EH (cell line): ENCODE data around the gene ZG16B.

Experiments used
- DNase-seq: peaks from one replicate; pipeline ENCODE4 v3.0.0-alpha.2; 2015; ENCODE audit warnings: low read depth

The ZG16B gene

GRCh38 chr16:2845116-2845515, 15.0 kb downstream of the ZG16B start:
- DNase-seq = no peak

GRCh38 chr16:2846511-2847310, 16.6 kb downstream of the ZG16B start:
- DNase-seq = peak; percentile 30

- DNase-seq = no peak
These were observed 19.0 kb downstream of the ZG16B start for GRCh38 chr16:2848933-2849725.

- DNase-seq = no peak
These were observed 22.1 kb downstream of the ZG16B start for GRCh38 chr16:2852003-2852730.

GRCh38 chr16:2852731-2853507, 22.8 kb downstream of the ZG16B start:
- no peak for DNase-seq

GRCh38 chr16:2853531-2854073, 23.5 kb downstream of the ZG16B start:
- no peak for DNase-seq

GRCh38 chr16:2854700-2855309, 24.7 kb downstream of the ZG16B start:
- DNase-seq = no peak

GRCh38 chr16:2855536-2855935, 25.4 kb downstream of the ZG16B start:
- DNase-seq = no peak

GRCh38 chr16:2856061-2856670, 26.1 kb downstream of the ZG16B start:
- DNase-seq = no peak

- DNase-seq = no peak
These were observed 26.8 kb downstream of the ZG16B start for GRCh38 chr16:2856686-2857450.

GRCh38 chr16:2857451-2858244, 27.5 kb downstream of the ZG16B start, which contains the start of gene PRSS22:
Gene PRSS22, minus strand, starts transcription at chr16:2858170. Its CDS starts 66 bp downstream, at chr16:2858104.
- no peak for DNase-seq

- no peak for DNase-seq
These were observed 28.3 kb downstream of the ZG16B start for GRCh38 chr16:2858245-2859025.

GRCh38 chr16:2859686-2860265, 29.7 kb downstream of the ZG16B start:
- no peak for DNase-seq

GRCh38 chr16:2860826-2861567, 30.9 kb downstream of the ZG16B start:
- peak; percentile 18 for DNase-seq

- DNase-seq = no peak
These were observed 35.5 kb downstream of the ZG16B start for GRCh38 chr16:2865651-2866050.

- DNase-seq = no peak
These were observed 36.3 kb downstream of the ZG16B start for GRCh38 chr16:2866431-2866830.

- no peak for DNase-seq
These were observed 37.5 kb downstream of the ZG16B start for GRCh38 chr16:2867661-2867986.
